ENCODE measurements around the gene RREB1. TPM values are rescaled to one million over a fixed set of nuclear protein-coding genes. Genes with fewer than 3 reads are reported as not detected.

Gene RREB1
- total RNA-seq, 1 experiment from 2014 or later, result 15.7 TPM

Small RNAs within 50 kb of the gene (small RNA-seq; reads per million reads assigned to genes)
- 0 reads per million in 2 experiments for gene RF00019

Other genes starting within 250 kb of the RREB1 start
- gene SSR1, start 205.2 kb downstream of the RREB1 start, total RNA-seq (2014; rRNA removed; shearing (Covaris generic)), result 231 and 238 TPM in 2 replicates

All from SK-MEL-5 (cell line).